GM13976 (cell line): ENCODE results near the gene KRT12.

Source experiments
- DNase-seq: peaks from one replicate; pipeline ENCODE4 v3.0.0; 2012; ENCODE audit warnings: low spot score
- CTCF ChIP-seq: IDR thresholded peaks from 2 replicates; pipeline ENCODE4 v1.5.1; 2012; ENCODE audit warnings: borderline replicate concordance, mild to moderate bottlenecking; ENCODE audit not compliant: insufficient read depth; ENCODE audit errors: extremely low read depth, missing control alignments, control extremely low read depth
- in situ Hi-C: fragments of 300-500 bp; cut with MboI; formaldehyde crosslinking; loops from one replicate; pipeline ENCODE4 v1.12.0; 2022; ENCODE audit warnings: low sequenced_read_pairs, mixed read lengths, inconsistent platforms; ENCODE audit not compliant: unreplicated experiment

KRT12 gene

GRCh38 chr17:40873801-40874200 lies 6.8 kb upstream of the KRT12 start:
- in situ Hi-C loops = no loop called here
- DNase-seq = no peak
- no peak for TF ChIP-seq CTCF

GRCh38 chr17:40873255-40873654 lies 6.2 kb upstream of the KRT12 start:
- no peak for TF ChIP-seq CTCF
- in situ Hi-C loops = no loop called here
- DNase-seq = no peak

- TF ChIP-seq CTCF = no peak
- in situ Hi-C loops = no loop called here
Measured at GRCh38 chr17:40872416-40872815, 5.4 kb upstream of the KRT12 start.

GRCh38 chr17:40871316-40871715 lies 4.3 kb upstream of the KRT12 start:
- in situ Hi-C loops = no loop called here
- no peak for DNase-seq
- no peak for TF ChIP-seq CTCF

More at GRCh38 chr17:40872416-40872815, 5.4 kb upstream of the KRT12 start:
- no peak for DNase-seq

GRCh38 chr17:40870136-40870535 lies 3.1 kb upstream of the KRT12 start:
- no peak for DNase-seq
- no peak for TF ChIP-seq CTCF
- in situ Hi-C loops = no loop called here

- TF ChIP-seq CTCF = no peak
- in situ Hi-C loops = no loop called here
- DNase-seq = no peak
Measured at GRCh38 chr17:40864661-40865390, 2.2 kb downstream of the KRT12 start.
